HG02763 (cell line): ENCODE measurements around the gene ASH1L.
"Not testable (repeated sequence)": the region's sequence is repeated elsewhere in the genome, so short reads cannot be mapped to it uniquely, and the experiment has no call there.

Experiments used
- ATAC-seq: cut with Tn5 transposase; IDR thresholded peaks from one replicate; pipeline ENCODE4 v1.9.1; 2021; ENCODE audit warnings: mild to moderate bottlenecking, moderate library complexity; ENCODE audit not compliant: unreplicated experiment

Gene ASH1L

GRCh38 chr1:155562581-155563376, at the start of gene ASH1L:
ASH1L (minus strand) TSS chr1:155562803; CDS start chr1:155521519, 41,284 bp downstream.
- ATAC-seq, result peak; percentile 72

DNA sequence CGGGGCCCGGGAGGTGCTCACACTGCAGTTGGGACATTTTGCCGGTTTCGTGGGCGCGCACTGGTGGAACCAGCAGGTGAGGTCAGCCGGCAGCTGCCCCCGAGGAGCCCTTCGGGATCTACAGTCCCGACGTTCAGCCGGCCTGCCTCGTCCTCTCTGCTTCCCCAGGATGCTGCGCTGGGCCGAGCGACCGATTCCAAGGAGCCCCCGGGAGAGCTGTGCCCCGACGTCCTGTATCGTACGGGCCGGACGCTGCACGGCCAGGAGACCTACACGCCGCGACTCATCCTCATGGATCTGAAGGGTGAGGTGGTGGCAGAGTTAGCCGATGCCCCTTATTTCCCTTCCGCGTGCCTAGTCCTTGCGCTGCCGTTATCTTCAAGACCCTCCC, 47.6 kb upstream of the ASH1L start:
- not testable (repeated sequence) for ATAC-seq

DNA sequence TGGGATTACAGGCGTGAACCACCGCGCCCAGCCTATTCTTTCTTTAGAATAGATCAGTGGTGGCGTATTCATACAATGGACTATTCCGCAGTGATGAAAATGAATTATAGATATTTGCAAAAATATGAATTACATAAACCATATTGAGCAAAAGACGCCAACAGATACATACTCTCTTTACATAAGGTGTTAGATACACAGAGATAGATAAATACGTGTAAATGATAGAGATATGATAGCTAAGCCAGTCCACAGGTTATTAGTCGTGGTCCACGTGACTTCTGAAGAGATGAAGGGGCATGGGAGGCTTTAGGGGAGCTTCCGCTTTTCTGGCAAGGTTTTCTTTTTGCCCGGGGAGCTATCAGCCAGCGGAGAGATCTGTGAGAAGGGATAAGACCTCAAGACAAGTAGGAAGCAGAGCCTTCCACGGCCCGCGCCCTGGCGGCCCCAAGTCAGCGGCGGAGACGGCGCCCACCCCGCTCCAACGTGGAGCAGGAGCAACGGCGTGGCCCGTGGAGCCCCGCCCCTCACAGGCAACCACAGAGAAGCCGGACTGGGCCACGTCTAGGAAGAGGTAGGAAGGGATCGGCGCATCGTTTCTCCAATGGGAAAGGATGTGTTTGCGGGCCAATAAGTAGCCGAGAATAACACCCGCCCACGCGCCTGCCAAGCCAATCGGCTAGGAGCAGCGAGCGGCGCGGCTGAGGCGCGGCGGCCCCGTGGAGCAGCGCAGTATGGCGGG, 47.1 kb upstream of the ASH1L start, which contains the start of gene MSTO1:
Gene MSTO1 (plus strand): TSS at position 704 of the 742 bp plus-strand sequence. CDS start 31 bp downstream, at position 735.
- ATAC-seq, result peak; percentile 91

DNA sequence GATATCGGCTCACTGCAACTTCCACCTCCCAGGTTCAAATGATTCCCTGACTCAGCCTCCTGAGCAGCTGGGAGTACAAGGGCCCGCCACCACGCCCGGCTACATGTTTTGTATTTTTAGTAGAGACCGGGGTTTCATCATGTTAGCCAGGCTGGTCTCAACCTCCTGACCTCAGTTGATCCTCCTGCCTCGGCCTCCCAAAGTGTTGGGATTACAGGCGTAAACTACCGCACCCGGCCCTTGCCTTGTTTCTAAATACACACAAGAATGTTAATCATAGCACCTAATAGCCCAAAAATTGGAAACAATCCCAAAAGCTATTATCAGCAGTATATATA, 46.3 kb upstream of the ASH1L start:
- no peak for ATAC-seq

GRCh38 chr1:155607708-155608107, 45.1 kb upstream of the ASH1L start:
- ATAC-seq, result no peak

DNA sequence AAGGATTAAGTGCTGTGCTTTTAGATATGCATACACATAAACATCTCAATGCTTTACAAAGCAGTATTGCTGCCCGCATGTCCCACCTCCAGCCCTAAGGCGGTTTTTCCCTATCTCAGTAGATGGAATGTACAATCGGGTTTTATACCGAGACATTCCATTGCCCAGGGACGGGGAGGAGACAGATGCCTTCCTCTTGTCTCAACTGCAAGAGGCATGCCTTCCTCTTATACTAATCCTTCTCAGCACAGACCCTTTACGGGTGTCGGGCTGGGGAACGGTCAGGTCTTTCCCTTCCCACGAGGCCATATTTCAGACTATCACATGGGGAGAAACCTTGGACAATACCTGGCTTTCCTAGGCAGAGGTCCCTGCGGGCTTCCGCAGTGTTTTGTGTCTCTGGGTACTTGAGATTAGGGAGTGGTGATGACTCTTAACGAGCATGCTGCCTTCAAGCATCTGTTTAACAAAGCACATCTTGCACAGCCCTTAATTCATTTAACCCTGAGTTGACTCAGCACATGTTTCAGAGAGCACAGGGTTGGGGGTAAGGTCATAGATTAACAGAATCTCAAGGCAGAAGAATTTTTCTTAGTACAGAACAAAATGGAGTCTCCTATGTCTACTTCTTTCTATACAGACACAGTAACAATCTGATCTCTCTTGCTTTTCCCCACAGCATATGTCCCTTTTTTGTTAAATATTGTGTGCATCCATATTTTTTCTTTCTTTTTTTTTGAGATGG, 37.4 kb upstream of the ASH1L start:
- ATAC-seq, result not testable (repeated sequence)

DNA sequence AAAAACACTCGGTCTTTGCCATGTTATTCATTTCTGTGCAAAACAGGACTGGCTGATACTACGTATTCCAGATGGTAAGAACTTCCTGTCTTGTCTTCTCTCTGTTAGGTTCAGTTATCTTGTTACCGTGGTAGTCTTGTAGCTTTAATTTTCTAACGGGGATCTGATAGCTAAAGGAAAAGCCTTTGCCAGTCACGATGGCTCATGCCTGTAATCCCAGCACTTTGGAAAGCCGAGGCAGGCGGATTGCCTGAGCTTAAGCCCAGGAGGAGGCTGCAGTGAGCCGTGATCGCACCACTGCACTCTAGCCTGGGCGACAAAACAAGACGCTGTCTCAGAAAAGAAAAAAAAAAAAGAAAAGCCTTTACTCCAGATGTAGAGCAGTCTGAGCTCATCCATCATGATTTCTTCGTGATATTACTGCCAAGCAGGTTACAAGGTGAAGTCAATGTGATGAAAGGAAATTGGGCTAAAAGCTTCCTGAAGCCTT, 36.3 kb upstream of the ASH1L start:
- ATAC-seq, result no peak

GRCh38 chr1:155596864-155597263, 34.3 kb upstream of the ASH1L start:
- no peak for ATAC-seq

- not testable (repeated sequence) for ATAC-seq
Observed at GRCh38 chr1:155595877-155596474, 33.4 kb upstream of the ASH1L start.

DNA sequence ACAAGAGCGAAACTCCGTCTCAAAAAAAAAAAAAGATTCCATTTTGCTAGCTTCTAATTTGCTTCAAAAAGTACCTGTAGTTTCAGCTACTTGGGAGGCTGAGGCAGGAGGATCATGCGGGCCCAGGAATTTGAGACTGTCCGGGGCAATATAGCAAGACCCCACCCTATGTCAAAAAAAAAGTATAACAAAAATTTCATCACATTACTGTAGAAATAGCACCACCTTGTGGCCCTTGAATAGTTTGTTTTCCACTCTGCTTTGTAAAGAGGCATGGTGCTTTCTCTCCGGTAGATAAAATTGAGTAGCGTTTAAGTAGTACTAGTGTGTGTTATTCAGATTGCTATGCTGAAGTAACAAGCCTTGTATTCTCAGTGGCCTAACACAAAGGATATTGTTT, 29.2 kb upstream of the ASH1L start:
- no peak for ATAC-seq

DNA sequence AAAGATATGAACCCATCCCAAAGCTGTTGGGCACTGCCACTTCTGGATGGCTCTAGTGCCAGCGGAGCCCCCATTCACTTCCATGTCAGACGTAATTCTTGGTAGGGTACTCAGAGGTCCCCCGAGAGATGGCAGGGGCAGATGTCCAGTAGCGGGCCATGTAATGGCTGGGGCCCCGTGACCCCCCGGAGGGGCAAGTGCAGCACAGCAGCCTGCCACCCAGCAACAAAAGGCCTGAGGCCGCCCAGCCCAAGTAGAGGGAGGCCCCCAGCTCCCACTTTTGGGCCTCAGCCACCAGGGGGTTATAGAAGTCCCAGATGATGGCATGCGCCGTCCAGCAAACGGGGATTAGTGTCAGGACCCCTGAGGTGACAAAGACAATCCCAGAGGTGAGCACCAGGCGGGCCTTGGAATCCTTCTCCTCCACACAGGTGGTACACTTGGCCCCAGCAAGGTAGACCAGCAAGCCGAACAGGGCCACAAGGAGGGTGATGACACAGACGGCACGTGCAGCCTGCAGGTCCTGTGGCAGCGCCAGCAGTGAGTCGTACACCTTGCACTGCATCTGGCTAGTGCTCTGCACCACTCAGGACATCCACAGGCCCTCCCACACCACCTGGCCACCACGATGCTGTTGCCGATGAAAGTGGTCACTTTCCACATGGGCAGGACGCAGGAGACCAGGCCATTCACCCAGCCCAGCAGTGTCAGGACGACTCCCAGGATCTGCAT, 28.1 kb upstream of the ASH1L start:
- ATAC-seq, result not testable (repeated sequence)

- ATAC-seq, result not testable (repeated sequence)
Observed at GRCh38 chr1:155589282-155589681, 26.7 kb upstream of the ASH1L start.

DNA sequence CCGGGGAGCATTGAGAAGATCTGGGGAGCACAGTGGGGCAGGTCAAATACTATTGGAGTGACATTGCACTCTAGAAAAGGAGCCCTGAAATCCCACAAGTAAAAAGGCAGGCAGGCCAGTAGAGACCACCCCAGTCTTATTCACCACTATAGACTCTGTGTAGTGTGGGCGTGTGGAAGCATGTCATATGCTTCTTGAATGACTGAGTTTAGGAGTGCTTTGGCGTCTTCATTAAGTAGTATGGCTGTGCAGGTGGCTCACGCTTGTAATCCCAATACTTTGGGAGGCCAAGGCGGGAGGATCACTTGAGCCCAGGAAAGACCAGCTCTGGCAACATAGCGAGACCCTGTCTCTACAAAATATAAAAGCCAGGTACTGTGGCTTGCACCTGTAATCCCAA, 21.2 kb upstream of the ASH1L start:
- ATAC-seq, result not testable (repeated sequence)

GRCh38 chr1:155575608-155576007, 13.0 kb upstream of the ASH1L start:
- ATAC-seq, result not testable (repeated sequence)

GRCh38 chr1:155574077-155574476, 11.5 kb upstream of the ASH1L start:
- ATAC-seq, result no peak

DNA sequence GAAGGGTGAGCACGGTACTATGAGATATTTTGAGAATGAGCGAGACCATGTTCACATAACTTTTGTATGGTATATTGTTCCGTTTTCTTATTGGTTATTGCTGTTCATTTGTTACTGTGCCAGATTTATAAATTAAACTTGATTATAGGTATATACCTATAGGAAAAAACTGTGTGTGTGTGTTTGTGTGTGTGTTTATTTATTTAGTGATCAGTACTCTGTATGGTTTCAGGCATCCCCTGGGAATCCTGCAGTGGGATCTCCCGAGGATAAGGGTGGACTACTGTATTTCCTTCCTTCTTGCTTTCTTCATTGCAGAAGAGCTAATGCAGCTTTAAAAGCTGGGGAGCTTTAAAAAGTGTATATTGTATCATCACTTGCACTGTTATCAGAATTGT, 8.0 kb upstream of the ASH1L start:
- ATAC-seq, result no peak

- no peak for ATAC-seq
Observed at GRCh38 chr1:155569988-155570592, 7.5 kb upstream of the ASH1L start.

DNA sequence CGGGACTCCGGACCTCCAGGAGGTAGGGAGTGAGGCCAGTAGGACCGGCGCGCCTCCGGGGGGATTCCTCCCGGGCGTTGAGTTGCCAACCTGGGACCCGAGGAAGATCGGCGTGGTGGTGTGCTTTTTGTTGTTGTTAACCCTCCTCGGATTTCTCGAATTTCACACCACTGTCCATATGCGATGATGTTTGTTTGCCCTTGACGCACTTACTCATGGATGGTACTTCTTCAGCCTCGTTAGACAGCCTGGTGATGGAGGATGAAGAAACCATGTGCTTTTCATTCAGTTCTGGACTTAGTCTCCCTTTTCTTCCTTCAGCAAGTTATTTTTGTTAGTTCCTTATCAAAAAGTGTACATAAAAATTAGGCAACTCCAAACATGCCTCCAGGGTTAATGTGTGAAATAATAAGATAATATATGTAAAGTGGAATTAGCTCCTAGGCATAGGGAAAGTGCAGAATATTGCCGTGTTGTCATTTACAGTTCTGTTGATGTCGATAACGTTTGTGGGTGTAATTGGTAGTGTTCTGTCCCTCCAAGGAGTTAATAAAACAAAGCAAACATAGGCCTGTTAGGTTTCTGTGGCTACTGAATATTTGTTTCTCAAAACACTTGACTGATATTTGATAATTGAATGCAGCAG, 897 bp upstream of the ASH1L start:
- not testable (repeated sequence) for ATAC-seq
